Endothelial cell of umbilical vein (primary cell): Measurements from ENCODE around the gene MLPH.

Experiments
- POLR2AphosphoS5 ChIP-seq: IDR thresholded peaks from 2 replicates; pipeline ENCODE4 v1.6.1; 2012; ENCODE audit warnings: low read depth, mild to moderate bottlenecking, control low read depth, low read length, moderate library complexity; ENCODE audit not compliant: insufficient read depth
- TF ChIP-seq, protein P1 (sequence below), 2 donors: IDR thresholded peaks; 1 replicate in 1 of 2; 2 replicates in 1 of 2; pipeline ENCODE4 v1.5.1; 2011; ENCODE audit warnings: low read length in 2 of 2, mild to moderate bottlenecking in 2 of 2, moderate library complexity in 2 of 2, control low read depth in 1 of 2, inconsistent platforms in 1 of 2, low read depth in 1 of 2; ENCODE audit not compliant: insufficient read depth in 1 of 2; ENCODE audit errors: extremely low read depth in 1 of 2

DNA sequence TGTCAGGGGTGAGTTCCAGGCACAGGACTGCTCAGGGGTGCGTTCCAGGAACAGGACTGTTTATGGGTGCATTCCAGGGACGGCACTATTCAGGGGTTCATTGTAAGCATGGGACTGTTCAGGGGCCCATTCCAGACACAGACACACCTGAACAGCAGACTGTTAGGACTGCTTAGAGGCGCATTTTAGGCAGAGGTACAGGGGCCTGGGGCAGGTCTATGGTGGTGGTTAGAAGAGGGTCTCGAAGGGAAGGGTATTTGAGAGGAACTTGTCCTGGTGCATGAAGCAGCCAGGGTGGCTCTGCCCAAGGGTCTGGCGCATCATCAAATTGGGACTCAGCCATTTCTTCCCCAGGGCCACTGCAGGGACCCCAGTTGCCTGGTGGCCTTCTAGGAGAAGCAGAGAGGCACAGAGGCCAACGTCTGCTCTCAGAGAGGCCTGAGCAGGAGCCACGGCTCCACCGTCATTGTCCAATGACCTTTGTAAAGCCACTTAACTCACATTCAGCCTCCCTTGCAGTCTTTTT is 14.8 kb upstream of the MLPH start:
- TF ChIP-seq, protein P1, sequence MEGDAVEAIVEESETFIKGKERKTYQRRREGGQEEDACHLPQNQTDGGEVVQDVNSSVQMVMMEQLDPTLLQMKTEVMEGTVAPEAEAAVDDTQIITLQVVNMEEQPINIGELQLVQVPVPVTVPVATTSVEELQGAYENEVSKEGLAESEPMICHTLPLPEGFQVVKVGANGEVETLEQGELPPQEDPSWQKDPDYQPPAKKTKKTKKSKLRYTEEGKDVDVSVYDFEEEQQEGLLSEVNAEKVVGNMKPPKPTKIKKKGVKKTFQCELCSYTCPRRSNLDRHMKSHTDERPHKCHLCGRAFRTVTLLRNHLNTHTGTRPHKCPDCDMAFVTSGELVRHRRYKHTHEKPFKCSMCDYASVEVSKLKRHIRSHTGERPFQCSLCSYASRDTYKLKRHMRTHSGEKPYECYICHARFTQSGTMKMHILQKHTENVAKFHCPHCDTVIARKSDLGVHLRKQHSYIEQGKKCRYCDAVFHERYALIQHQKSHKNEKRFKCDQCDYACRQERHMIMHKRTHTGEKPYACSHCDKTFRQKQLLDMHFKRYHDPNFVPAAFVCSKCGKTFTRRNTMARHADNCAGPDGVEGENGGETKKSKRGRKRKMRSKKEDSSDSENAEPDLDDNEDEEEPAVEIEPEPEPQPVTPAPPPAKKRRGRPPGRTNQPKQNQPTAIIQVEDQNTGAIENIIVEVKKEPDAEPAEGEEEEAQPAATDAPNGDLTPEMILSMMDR (IDR thresholded peaks at IDR 0.05; ENCODE audit: extremely low read depth in 1 of 2, insufficient read depth in 1 of 2, low read depth in 1 of 2, low read length in 2 of 2) = no peak
- TF ChIP-seq POLR2AphosphoS5 = no peak
